Measurements from ENCODE around the gene LEMD2. TPM values are rescaled to one million over a fixed set of nuclear protein-coding genes. Genes with fewer than 3 reads are reported as not detected.

Gene LEMD2
- total RNA-seq, 1 donor: 47.4 TPM

GRCh38 chr6:33764036-33764435 is 24.9 kb downstream of the LEMD2 start:
- H3K27me3 ChIP-seq (ENCODE audit: insufficient read depth, low read length): no peaks in the 10 kb centered on the region
- H3K4me1 ChIP-seq (ENCODE audit: insufficient read depth, low read length): peaks cover 12% of the 10 kb centered on the region
- no peak for TF ChIP-seq CTCF (IDR thresholded peaks at IDR 0.05; ENCODE audit: extremely low read depth, low read depth, low read length)
- H3K9me3 ChIP-seq (ENCODE audit: low read depth, low read length): no peaks in the 10 kb centered on the region
- no peaks in the 10 kb centered on the region for H3K79me2 ChIP-seq (ENCODE audit: insufficient read depth, low read length)
- H3K4me3 ChIP-seq (ENCODE audit: insufficient read depth, low read length): no peak overlapping the region
- no peaks in the 10 kb centered on the region for H3K36me3 ChIP-seq (ENCODE audit: insufficient read depth, low read length)
- DNase-seq (ENCODE audit: insufficient read length, low spot score, missing footprints): peak; percentile 68
- H3K27ac ChIP-seq (ENCODE audit: low read depth, low read length): no peak overlapping the region
- H4K20me1 ChIP-seq (ENCODE audit: insufficient read depth, low read length): no peaks in the 10 kb centered on the region
- H2AFZ ChIP-seq (ENCODE audit: low read length): no peak overlapping the region
- no peak overlapping the region for H3K4me2 ChIP-seq (ENCODE audit: insufficient read depth, low read length)

GRCh38 chr6:33763483-33763882 is 25.4 kb downstream of the LEMD2 start:
- Histone ChIP-seq H3K4me3 (ENCODE audit: insufficient read depth, low read length) (no peak overlapping the region), H2AFZ (ENCODE audit: low read length) (no peak overlapping the region), H3K36me3 (ENCODE audit: insufficient read depth, low read length) (no peaks in the 10 kb centered on the region), H3K27ac (ENCODE audit: low read depth, low read length) (no peak overlapping the region), H4K20me1 (ENCODE audit: insufficient read depth, low read length) (no peaks in the 10 kb centered on the region), H3K4me2 (ENCODE audit: insufficient read depth, low read length) (no peak overlapping the region), H3K27me3 (ENCODE audit: insufficient read depth, low read length) (no peaks in the 10 kb centered on the region), H3K79me2 (ENCODE audit: insufficient read depth, low read length) (no peaks in the 10 kb centered on the region), H3K9me3 (ENCODE audit: low read depth, low read length) (no peaks in the 10 kb centered on the region), H3K4me1 (ENCODE audit: insufficient read depth, low read length) (peaks cover 8% of the 10 kb centered on the region)
- DNase-seq (ENCODE audit: insufficient read length, low spot score, missing footprints): peak; percentile 19
- no peak for TF ChIP-seq CTCF (IDR thresholded peaks at IDR 0.05; ENCODE audit: extremely low read depth, low read depth, low read length)

GRCh38 chr6:33762713-33763112 is 26.2 kb downstream of the LEMD2 start:
- no peaks in the 10 kb centered on the region for H3K79me2 ChIP-seq (ENCODE audit: insufficient read depth, low read length)
- H3K4me3 ChIP-seq (ENCODE audit: insufficient read depth, low read length): no peak overlapping the region
- no peaks in the 10 kb centered on the region for H3K27me3 ChIP-seq (ENCODE audit: insufficient read depth, low read length)
- no peak overlapping the region for H3K27ac ChIP-seq (ENCODE audit: low read depth, low read length)
- H3K36me3 ChIP-seq (ENCODE audit: insufficient read depth, low read length): no peaks in the 10 kb centered on the region
- H2AFZ ChIP-seq (ENCODE audit: low read length): no peak overlapping the region
- H3K9me3 ChIP-seq (ENCODE audit: low read depth, low read length): no peaks in the 10 kb centered on the region
- H3K4me1 ChIP-seq (ENCODE audit: insufficient read depth, low read length): peaks cover 8% of the 10 kb centered on the region
- H3K4me2 ChIP-seq (ENCODE audit: insufficient read depth, low read length): no peak overlapping the region
- H4K20me1 ChIP-seq (ENCODE audit: insufficient read depth, low read length): no peaks in the 10 kb centered on the region
- no peak for TF ChIP-seq CTCF (IDR thresholded peaks at IDR 0.05; ENCODE audit: extremely low read depth, low read depth, low read length)
- DNase-seq (ENCODE audit: insufficient read length, low spot score, missing footprints): peak; percentile 44

GRCh38 chr6:33761922-33762629 is 26.9 kb downstream of the LEMD2 start:
- Histone ChIP-seq H2AFZ (ENCODE audit: low read length) (no peak overlapping the region), H3K79me2 (ENCODE audit: insufficient read depth, low read length) (no peaks in the 10 kb centered on the region)

More at GRCh38 chr6:33761922-33762629, 26.9 kb downstream of the LEMD2 start:
- Histone ChIP-seq H3K9me3 (ENCODE audit: low read depth, low read length) (no peaks in the 10 kb centered on the region), H3K27ac (ENCODE audit: low read depth, low read length) (no peak overlapping the region), H3K4me1 (ENCODE audit: insufficient read depth, low read length) (peaks cover 8% of the 10 kb centered on the region), H4K20me1 (ENCODE audit: insufficient read depth, low read length) (no peaks in the 10 kb centered on the region), H3K4me2 (ENCODE audit: insufficient read depth, low read length) (no peak overlapping the region), H3K27me3 (ENCODE audit: insufficient read depth, low read length) (no peaks in the 10 kb centered on the region), H3K36me3 (ENCODE audit: insufficient read depth, low read length) (no peaks in the 10 kb centered on the region), H3K4me3 (ENCODE audit: insufficient read depth, low read length) (no peak overlapping the region)
- peak; percentile 79 for DNase-seq (ENCODE audit: insufficient read length, low spot score, missing footprints)
- peak; percentile 63 for TF ChIP-seq CTCF (IDR thresholded peaks at IDR 0.05; ENCODE audit: extremely low read depth, low read depth, low read length)

All from osteoblast (primary cell).